HG03558 (cell line): Measurements from ENCODE around the gene KRTAP5-1.

Experiments used
- ATAC-seq: cut with Tn5 transposase; IDR thresholded peaks from one replicate; pipeline ENCODE4 v1.9.1; 2021; ENCODE audit warnings: moderate number of reproducible peaks; ENCODE audit not compliant: unreplicated experiment; ENCODE audit errors: extremely low read depth

Gene KRTAP5-1

GRCh38 chr11:1562469-1563148, 22.5 kb downstream of the KRTAP5-1 start:
- no peak for ATAC-seq

DNA sequence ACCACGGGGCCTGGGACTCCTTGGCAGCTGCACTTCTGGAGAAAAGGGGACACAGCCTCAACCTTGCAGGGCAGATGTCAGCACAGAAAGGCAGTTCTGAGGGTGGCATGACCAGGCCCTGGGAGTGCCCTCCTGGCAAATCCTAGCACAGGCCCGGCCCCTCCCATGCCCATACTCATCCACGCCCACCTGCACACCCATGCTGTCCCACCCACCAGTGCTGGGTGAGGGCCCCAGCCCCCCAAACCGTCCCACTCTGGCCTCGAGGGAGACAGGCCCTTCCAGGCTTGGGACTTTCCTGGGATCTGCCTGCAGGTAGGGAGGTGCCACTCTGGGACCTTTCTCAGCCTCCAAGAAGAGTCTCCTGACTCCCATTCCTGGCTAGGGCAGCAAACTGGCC, 23.1 kb downstream of the KRTAP5-1 start:
- ATAC-seq, result no peak

DNA sequence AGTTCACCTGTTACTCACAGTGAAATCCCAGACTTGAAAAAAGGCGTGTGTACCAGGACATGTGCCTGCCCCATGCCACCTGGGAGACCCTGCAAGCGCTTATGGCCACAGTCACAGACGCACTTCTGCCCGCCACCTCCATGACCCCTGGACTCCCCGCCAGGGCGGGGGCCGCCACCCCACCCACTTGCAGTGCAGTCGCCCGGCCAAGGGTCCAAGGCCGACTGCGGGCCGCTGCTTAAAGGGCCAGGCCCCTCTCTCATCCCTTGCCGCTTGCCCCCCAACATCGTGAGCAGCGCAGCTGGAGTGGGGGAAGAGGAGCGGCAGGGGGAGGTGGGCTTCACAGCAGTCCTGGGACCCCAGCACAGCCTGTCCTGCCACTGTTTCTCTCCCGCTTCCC, 23.8 kb downstream of the KRTAP5-1 start:
- no peak for ATAC-seq

- no peak for ATAC-seq
Measured at GRCh38 chr11:1560649-1561251, 24.3 kb downstream of the KRTAP5-1 start.

GRCh38 chr11:1560002-1560648, 25.0 kb downstream of the KRTAP5-1 start:
- ATAC-seq, result no peak

DNA sequence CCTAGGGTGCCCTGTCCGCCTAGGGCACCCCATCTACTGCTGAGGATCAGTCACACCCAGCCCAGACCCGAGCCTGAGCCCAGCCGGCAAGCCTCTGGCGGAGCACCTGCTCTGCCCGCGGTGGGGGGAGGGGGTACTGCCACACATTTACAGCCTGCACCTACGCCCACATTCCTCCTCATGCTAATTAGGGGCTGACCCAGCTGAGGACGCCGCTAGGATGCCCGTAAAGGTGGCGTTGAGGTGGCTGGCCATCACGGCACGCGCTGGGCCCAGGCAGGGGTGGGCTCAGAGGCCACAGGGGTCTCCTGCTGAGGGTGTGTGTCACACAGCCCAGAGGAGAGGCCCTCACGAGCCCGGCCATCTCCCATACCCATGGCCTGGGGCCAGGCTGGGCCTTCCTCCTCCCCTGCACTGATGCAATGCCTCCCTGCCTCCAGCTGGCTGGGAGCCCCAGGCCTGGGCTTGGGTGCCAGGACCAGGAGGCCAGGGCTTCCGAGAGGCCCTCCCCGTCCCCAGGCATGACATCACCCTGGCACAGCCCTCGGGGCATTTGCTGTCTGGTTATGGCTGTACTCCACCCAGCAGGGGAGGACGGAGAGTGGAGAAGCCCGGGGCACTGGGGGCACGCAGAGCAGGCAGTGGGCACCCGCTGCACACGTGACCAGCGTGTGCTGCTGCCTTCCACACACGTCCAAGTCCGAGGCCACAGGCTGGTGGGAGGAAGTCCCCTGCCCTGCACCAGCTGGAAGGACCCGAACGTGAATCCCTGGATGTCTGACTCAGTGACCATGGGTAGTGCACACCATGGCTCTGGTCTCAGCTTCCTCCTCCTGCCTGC, 25.8 kb downstream of the KRTAP5-1 start:
- no peak for ATAC-seq

DNA sequence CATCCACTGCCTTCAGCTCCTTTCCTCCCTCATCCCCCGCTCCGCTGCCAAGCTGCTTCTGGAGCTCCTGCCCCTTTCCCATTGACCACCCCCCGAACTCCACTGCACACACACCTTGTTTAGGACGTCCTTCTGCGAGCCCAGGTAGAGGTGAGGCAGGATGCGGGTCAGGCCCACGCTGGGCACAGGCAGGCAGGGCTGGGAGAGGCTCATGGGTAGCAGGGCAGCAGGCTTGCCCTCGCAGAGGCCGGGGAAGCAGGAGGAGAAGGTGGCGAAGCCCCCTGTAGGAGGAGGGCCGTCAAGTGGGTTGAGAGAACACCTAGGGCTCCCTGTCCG, 26.3 kb downstream of the KRTAP5-1 start:
- ATAC-seq, result no peak

GRCh38 chr11:1557904-1558774, 26.9 kb downstream of the KRTAP5-1 start:
- no peak for ATAC-seq

GRCh38 chr11:1557051-1557884, 27.8 kb downstream of the KRTAP5-1 start:
- ATAC-seq, result no peak

DNA sequence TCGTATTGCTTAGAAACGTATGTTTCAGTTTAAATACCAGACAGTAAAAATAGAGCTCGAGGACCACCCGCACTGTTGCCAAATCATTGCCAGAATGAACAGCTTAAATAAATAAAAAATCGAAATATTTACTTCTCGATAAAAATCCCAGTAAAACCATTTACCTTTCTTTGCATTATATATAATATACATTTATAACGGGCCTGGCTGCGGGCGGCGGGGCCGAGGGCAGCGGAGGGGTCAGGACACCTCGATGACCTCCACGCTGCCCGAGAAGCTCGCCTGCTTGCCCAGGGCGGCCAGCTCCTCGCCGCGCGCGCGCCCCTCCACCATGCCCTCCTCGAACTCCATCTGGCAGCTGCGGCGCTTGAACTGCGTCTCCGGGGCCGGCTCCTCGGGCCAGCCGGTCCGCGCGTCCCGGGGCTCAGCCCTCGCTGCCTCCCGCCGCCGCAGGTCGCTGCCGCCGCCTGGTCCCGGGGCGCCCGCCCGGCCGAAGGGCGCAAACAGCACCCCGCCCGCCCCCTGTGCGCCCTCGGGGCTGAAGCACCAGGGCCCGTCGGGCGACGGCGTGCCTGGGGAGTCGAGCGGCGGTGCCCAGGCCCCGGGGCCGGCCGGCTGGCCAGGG, 28.7 kb downstream of the KRTAP5-1 start:
- no peak for ATAC-seq

- ATAC-seq, result no peak
Measured at GRCh38 chr11:1555713-1556153, 29.4 kb downstream of the KRTAP5-1 start.

DNA sequence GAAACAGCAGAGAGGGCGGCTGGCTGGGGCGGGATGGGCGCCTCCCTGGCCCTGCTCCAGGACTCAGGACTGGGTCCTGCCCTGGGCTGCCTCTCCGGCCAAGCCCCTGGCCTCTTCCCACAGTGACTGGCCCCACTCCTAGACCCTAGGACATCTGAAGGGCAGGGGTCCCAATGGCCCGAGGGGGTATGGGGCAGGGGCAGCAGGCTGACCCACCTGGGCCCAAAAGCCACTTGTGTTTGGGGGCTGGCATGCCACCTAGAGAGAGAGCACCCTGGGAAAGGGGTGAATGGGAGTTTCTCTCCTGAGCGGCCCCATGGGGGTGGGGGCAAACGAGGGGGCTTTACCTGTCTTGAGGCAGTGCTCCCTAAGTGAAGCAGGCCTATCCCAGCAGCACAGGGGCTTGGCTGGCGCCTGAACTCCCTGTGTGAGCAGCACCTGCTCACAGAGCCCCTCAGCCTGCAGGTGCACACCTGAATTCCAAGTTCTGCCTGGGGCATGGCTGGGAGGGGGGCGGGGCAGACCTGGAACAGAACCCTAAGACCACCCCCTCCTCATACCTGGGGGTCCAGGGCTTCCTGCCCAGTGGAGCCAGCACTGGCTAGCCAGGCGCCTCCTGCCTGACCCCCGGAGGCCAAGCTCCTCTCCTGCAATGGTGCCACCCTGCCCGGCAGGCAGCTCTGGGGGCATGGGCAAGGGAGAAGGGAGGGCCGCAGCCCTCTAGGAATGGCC, 29.9 kb downstream of the KRTAP5-1 start:
- ATAC-seq, result no peak

- ATAC-seq, result no peak
Measured at GRCh38 chr11:1553808-1554594, 31.1 kb downstream of the KRTAP5-1 start.

- ATAC-seq, result no peak
Measured at GRCh38 chr11:1549338-1550330, 35.4 kb downstream of the KRTAP5-1 start.

DNA sequence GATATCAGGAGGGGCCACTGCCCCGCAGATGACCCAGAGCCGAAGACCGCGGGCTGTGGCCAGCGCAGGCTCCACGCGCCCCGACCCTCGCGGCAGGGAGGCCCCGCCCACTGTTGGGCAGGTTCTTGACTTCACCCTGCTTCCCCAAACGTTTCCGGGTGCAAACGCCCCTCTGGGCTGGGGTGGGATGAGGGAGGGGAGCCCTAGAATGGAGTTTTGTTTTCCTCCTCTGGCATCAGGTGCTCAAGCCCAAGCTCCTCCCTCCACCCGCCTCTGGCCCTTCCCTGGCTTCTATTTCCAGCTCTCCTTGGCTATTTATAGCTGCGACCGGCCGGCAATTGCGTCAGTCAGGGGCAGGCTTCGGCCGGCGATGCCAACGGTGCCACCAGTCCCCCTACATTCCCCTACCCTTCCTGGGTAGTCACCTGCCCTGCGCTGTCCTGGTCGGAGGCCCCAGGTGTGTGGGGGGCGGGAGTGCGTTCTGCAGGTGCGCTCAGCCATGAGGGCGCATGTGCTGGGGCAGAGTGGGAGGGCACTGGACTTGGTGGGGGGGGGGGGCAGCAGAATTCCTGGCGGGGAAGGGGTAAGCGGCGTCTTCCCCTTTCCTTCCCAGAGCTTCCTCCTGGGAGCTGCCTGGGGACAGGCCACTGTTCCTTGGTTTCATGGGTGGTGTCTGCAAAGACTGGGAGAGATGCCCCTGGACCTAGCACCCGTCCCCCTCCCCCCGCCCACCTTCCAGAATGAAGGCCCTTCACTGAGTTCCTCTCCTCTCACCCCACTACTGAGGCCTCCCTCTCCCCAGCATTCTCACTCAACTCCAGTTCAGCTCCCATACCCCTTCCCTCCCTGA, 36.6 kb downstream of the KRTAP5-1 start:
- ATAC-seq, result no peak
